ENCODE data around the gene METTL6.
"Not testable (repeated sequence)": the region's sequence is repeated elsewhere in the genome, so short reads cannot be mapped to it uniquely, and the experiment has no call there.

The METTL6 gene

GRCh38 chr3:15467227-15468181 is 40.2 kb upstream of the METTL6 start:
- in situ Hi-C loops (cut with HindIII; ENCODE audit: low sequenced_read_pairs), result no loop called here
- no peak for DNase-seq (ENCODE audit: low read depth)
- no peak overlapping the region for H3K4me3 ChIP-seq (ENCODE audit: low read depth, low read length)
- TF ChIP-seq, protein P1, sequence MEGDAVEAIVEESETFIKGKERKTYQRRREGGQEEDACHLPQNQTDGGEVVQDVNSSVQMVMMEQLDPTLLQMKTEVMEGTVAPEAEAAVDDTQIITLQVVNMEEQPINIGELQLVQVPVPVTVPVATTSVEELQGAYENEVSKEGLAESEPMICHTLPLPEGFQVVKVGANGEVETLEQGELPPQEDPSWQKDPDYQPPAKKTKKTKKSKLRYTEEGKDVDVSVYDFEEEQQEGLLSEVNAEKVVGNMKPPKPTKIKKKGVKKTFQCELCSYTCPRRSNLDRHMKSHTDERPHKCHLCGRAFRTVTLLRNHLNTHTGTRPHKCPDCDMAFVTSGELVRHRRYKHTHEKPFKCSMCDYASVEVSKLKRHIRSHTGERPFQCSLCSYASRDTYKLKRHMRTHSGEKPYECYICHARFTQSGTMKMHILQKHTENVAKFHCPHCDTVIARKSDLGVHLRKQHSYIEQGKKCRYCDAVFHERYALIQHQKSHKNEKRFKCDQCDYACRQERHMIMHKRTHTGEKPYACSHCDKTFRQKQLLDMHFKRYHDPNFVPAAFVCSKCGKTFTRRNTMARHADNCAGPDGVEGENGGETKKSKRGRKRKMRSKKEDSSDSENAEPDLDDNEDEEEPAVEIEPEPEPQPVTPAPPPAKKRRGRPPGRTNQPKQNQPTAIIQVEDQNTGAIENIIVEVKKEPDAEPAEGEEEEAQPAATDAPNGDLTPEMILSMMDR (IDR thresholded peaks at IDR 0.05; ENCODE audit: low read depth, low read length, missing control alignments), result no peak

DNA sequence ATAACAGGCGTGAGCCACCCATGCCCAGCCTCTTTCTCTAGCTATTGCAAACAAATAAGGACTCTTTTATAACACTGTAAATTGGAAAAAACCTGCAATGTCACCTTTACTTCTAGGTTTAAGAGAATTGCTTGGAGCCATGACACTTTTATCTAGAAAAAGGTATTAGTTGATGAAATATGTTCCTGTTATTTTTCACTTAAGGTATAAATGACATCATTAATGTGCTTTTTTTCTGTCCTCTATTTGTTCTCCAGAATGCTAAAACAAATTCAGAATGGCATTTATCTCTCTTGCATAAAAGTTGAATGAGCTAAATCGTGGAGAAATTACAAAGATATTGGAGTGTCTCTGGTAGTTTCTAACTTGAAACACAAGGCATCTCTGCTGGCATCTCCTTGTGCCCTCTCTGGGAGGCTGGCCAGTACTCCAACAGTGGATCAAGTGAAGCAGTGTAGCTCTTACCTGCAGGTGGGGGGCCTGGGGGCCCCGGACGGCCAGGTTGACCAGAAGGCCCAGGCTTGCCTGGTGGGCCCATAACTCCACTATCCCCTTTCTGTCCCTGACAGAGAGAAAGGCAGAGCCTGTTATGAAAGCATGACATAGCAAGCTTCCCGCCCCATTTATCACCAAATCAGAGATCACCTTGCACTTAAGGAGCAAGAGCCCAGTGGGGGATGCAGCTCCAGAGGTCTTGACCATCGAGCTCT is 38.7 kb upstream of the METTL6 start:
- TF ChIP-seq, protein P1 (IDR thresholded peaks at IDR 0.05; ENCODE audit: low read depth, low read length, missing control alignments), result no peak
- no peak overlapping the region for H3K4me3 ChIP-seq (ENCODE audit: low read depth, low read length)
- no peak for DNase-seq (ENCODE audit: low read depth)
- in situ Hi-C loops (cut with HindIII; ENCODE audit: low sequenced_read_pairs), result no loop called here

DNA sequence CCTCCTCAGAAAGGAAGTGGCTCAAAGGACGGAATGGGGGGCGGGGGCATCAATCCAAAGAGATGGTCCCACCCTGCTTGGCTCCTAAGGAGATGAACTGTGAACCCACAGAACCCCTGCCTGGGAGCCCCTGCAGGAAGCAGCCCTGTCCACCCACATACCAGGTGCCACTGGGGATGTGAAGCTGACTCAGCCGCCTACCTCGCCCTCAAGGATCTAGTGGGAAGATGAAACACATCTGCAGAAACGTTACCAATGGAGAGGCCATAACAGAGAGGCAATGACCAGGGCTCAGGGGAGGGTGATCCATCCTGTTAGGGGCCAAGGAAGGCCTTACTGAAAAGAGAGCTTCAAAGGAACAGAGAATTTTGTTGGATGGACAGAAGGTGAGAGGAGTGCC is 35.1 kb upstream of the METTL6 start:
- TF ChIP-seq, protein P1 (IDR thresholded peaks at IDR 0.05; ENCODE audit: low read depth, low read length, missing control alignments), result no peak
- in situ Hi-C loops (cut with HindIII; ENCODE audit: low sequenced_read_pairs), result no loop called here
- DNase-seq (ENCODE audit: low read depth), result no peak
- no peak overlapping the region for H3K4me3 ChIP-seq (ENCODE audit: low read depth, low read length)

- DNase-seq (ENCODE audit: low read depth), result no peak
- TF ChIP-seq, protein P1 (IDR thresholded peaks at IDR 0.05; ENCODE audit: low read depth, low read length, missing control alignments), result no peak
- H3K4me3 ChIP-seq (ENCODE audit: low read depth, low read length), result no peak overlapping the region
- in situ Hi-C loops (cut with HindIII; ENCODE audit: low sequenced_read_pairs), result no loop called here
Measured at GRCh38 chr3:15460891-15461531, 33.7 kb upstream of the METTL6 start.

DNA sequence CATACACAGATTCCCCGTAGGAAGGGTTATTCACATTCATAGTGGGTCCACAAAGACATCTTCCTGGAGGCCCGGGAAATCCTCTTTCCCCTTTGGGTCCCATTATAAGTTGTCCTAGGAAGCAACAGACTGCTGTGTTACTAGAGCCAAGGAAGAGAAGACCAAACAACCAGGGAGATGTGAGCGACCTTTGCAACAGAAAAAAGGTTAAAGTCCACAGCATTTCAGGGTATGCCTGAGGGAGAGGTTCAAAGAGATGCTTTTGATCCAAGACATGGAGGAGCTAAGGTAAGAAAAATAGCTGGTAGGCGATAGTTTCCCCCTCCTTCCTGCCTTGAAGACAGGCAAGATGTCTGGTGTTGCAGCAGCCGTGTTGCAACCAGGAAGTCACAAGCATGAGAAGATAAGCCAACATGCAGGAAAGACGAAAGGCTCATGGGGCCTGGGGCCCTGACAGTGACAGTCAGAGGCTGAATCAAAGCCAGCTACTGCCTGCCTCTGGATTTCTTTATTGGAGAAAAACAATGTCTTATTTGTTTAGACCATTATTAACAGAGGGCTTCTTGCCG is 31.0 kb upstream of the METTL6 start:
- no peak overlapping the region for H3K4me3 ChIP-seq (ENCODE audit: low read depth, low read length)
- TF ChIP-seq, protein P1 (IDR thresholded peaks at IDR 0.05; ENCODE audit: low read depth, low read length, missing control alignments), result no peak
- no peak for DNase-seq (ENCODE audit: low read depth)
- in situ Hi-C loops (cut with HindIII; ENCODE audit: low sequenced_read_pairs), result no loop called here

- DNase-seq (ENCODE audit: low read depth); in situ Hi-C loops (cut with HindIII; ENCODE audit: low sequenced_read_pairs); H3K4me3 ChIP-seq (ENCODE audit: low read depth, low read length): not testable (repeated sequence)
Measured at GRCh38 chr3:15456915-15457314, 29.6 kb upstream of the METTL6 start.
